ENCODE measurements around the gene TTLL1. TPM values are rescaled to one million over a fixed set of nuclear protein-coding genes. Genes with fewer than 3 reads are reported as not detected.

The TTLL1 gene
- total RNA-seq, 1 donor from 2014 or later, result 9.5 TPM

GRCh38 chr22:43080616-43081015 is 8.6 kb downstream of the TTLL1 start:
- DNase-seq (ENCODE audit: low spot score), result no peak
- intact Hi-C loops (cut with DNase I), result no loop called here

- intact Hi-C loops (cut with DNase I), result no loop called here
These were observed 9.4 kb downstream of the TTLL1 start for GRCh38 chr22:43079742-43080141.

GRCh38 chr22:43078522-43078921 is 10.7 kb downstream of the TTLL1 start:
- intact Hi-C loops (cut with DNase I), result no loop called here
- DNase-seq (ENCODE audit: low spot score), result no peak

More at GRCh38 chr22:43079742-43080141, 9.4 kb downstream of the TTLL1 start:
- DNase-seq (ENCODE audit: low spot score), result no peak

GRCh38 chr22:43077121-43077877 is 11.9 kb downstream of the TTLL1 start:
- intact Hi-C loops (cut with DNase I), result no loop called here
- DNase-seq (ENCODE audit: low spot score), result peak; percentile 81

GRCh38 chr22:43066844-43067385 is 22.3 kb downstream of the TTLL1 start:
- intact Hi-C loops (cut with DNase I), result no loop called here
- no peak for DNase-seq (ENCODE audit: low spot score)

- intact Hi-C loops (cut with DNase I), result no loop called here
- DNase-seq (ENCODE audit: low spot score), result no peak
These were observed 23.1 kb downstream of the TTLL1 start for GRCh38 chr22:43066134-43066533.

GRCh38 chr22:43060183-43060582 is 29.0 kb downstream of the TTLL1 start:
- no peak for DNase-seq (ENCODE audit: low spot score)
- intact Hi-C loops (cut with DNase I), result no loop called here

GRCh38 chr22:43057641-43058040 is 31.6 kb downstream of the TTLL1 start:
- intact Hi-C loops (cut with DNase I), result no loop called here
- no peak for DNase-seq (ENCODE audit: low spot score)

- intact Hi-C loops (cut with DNase I), result no loop called here
- no peak for DNase-seq (ENCODE audit: low spot score)
These were observed 36.0 kb downstream of the TTLL1 start for GRCh38 chr22:43053176-43053575.

GRCh38 chr22:43050995-43051394 is 38.2 kb downstream of the TTLL1 start:
- intact Hi-C loops (cut with DNase I), result no loop called here
- DNase-seq (ENCODE audit: low spot score), result no peak

- intact Hi-C loops (cut with DNase I), result no loop called here
- no peak for DNase-seq (ENCODE audit: low spot score)
These were observed 41.6 kb downstream of the TTLL1 start for GRCh38 chr22:43047605-43048004.

- DNase-seq (ENCODE audit: low spot score), result no peak
- intact Hi-C loops (cut with DNase I), result no loop called here
These were observed 44.9 kb downstream of the TTLL1 start for GRCh38 chr22:43044290-43044712.

GRCh38 chr22:43042101-43042780 is 47.0 kb downstream of the TTLL1 start:
- no peak for DNase-seq (ENCODE audit: low spot score)
- intact Hi-C loops (cut with DNase I), result no loop called here

- intact Hi-C loops (cut with DNase I), result no loop called here
- DNase-seq (ENCODE audit: low spot score), result no peak
These were observed 49.4 kb downstream of the TTLL1 start for GRCh38 chr22:43039800-43040199.

- intact Hi-C loops (cut with DNase I), result no loop called here
- DNase-seq (ENCODE audit: low spot score), result no peak
These were observed 50.9 kb downstream of the TTLL1 start for GRCh38 chr22:43038325-43038724.

- intact Hi-C loops (cut with DNase I), result no loop called here
- DNase-seq (ENCODE audit: low spot score), result no peak
These were observed 52.8 kb downstream of the TTLL1 start for GRCh38 chr22:43036282-43036829.

- no peak for DNase-seq (ENCODE audit: low spot score)
- intact Hi-C loops (cut with DNase I), result no loop called here
These were observed 53.9 kb downstream of the TTLL1 start for GRCh38 chr22:43035250-43035649.

- intact Hi-C loops (cut with DNase I), result loop anchor here (5.0 kb wide), 1 partner anchor 164 kb away; no protein-coding TSS in a partner anchor
- no peak for DNase-seq (ENCODE audit: low spot score)
These were observed 57.6 kb downstream of the TTLL1 start for GRCh38 chr22:43031617-43032016.

- no peak for DNase-seq (ENCODE audit: low spot score)
- intact Hi-C loops (cut with DNase I), result loop anchor here (5.0 kb wide), 2 partner anchors 86 to 161 kb away; partner anchors contain the start of gene ARFGAP3
These were observed 70.6 kb downstream of the TTLL1 start for GRCh38 chr22:43018615-43019014.
